ENCODE data around the gene MYT1. TPM values are rescaled to one million over a fixed set of nuclear protein-coding genes. Genes with fewer than 3 reads are reported as not detected.

The MYT1 gene
- total RNA-seq, 1 experiment from 2014 or later: 2.0 TPM

DNA sequence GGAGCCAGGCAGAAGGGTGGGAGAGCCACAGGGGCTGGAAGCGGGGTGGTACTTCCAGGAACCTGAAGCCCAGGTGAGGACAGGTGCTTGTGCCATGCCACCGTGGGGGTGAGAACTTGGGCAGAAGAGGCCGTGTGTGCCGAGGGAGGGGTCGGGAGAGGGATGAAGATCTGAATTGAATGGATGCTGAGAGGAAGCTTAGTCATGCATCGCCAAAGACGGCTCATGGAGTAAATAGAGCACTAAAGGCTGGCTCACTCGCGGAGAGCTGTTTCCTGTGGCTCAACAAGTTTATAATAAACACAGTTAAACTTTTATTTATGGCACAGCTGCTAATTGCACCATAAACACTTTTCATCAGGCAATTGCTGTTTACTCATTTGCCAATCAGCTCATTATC is 21.7 kb upstream of the MYT1 start:
- ATAC-seq (no peak), DNase-seq (ENCODE audit: low spot score) (peak; percentile 6)
- TF ChIP-seq, protein P1, sequence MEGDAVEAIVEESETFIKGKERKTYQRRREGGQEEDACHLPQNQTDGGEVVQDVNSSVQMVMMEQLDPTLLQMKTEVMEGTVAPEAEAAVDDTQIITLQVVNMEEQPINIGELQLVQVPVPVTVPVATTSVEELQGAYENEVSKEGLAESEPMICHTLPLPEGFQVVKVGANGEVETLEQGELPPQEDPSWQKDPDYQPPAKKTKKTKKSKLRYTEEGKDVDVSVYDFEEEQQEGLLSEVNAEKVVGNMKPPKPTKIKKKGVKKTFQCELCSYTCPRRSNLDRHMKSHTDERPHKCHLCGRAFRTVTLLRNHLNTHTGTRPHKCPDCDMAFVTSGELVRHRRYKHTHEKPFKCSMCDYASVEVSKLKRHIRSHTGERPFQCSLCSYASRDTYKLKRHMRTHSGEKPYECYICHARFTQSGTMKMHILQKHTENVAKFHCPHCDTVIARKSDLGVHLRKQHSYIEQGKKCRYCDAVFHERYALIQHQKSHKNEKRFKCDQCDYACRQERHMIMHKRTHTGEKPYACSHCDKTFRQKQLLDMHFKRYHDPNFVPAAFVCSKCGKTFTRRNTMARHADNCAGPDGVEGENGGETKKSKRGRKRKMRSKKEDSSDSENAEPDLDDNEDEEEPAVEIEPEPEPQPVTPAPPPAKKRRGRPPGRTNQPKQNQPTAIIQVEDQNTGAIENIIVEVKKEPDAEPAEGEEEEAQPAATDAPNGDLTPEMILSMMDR (IDR thresholded peaks at IDR 0.05): no peak
- TF ChIP-seq, protein P2, sequence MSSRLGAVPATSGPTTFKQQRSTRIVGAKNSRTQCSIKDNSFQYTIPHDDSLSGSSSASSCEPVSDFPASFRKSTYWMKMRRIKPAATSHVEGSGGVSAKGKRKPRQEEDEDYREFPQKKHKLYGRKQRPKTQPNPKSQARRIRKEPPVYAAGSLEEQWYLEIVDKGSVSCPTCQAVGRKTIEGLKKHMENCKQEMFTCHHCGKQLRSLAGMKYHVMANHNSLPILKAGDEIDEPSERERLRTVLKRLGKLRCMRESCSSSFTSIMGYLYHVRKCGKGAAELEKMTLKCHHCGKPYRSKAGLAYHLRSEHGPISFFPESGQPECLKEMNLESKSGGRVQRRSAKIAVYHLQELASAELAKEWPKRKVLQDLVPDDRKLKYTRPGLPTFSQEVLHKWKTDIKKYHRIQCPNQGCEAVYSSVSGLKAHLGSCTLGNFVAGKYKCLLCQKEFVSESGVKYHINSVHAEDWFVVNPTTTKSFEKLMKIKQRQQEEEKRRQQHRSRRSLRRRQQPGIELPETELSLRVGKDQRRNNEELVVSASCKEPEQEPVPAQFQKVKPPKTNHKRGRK (CRISPR knock-in tag; IDR thresholded peaks at IDR 0.05; ENCODE audit: borderline replicate concordance): no peak
- TF ChIP-seq ZNF232 (CRISPR knock-in tag; IDR thresholded peaks at IDR 0.05): no peak
- TF ChIP-seq TEAD1 (CRISPR knock-in tag; IDR thresholded peaks at IDR 0.05): no peak
- TF ChIP-seq ZNF138 (CRISPR knock-in tag; conservative IDR thresholded peaks at IDR 0.05): no peak
- TF ChIP-seq ZNF423 (CRISPR knock-in tag; IDR thresholded peaks at IDR 0.05): no peak
- TF ChIP-seq, protein P3, sequence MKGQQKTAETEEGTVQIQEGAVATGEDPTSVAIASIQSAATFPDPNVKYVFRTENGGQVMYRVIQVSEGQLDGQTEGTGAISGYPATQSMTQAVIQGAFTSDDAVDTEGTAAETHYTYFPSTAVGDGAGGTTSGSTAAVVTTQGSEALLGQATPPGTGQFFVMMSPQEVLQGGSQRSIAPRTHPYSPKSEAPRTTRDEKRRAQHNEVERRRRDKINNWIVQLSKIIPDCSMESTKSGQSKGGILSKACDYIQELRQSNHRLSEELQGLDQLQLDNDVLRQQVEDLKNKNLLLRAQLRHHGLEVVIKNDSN (CRISPR knock-in tag; IDR thresholded peaks at IDR 0.05): no peak
- TF ChIP-seq FOXP1 (CRISPR knock-in tag; IDR thresholded peaks at IDR 0.05; ENCODE audit: borderline replicate concordance): no peak
- no peak for TF ChIP-seq ZNF263 (CRISPR knock-in tag; IDR thresholded peaks at IDR 0.05; ENCODE audit: low read depth)
- CTCF ChIA-PET: interaction anchor here (0.7 to 1.3 kb wide), 4 partner anchors 15 to 261 kb away, joined by 3 to 4 read pairs (median 4); no protein-coding TSS in a partner anchor
- no peak overlapping the region for H3K4me3 Mint-ChIP-seq
- H3K27ac Mint-ChIP-seq: no peak overlapping the region
- peaks cover 25% of the 10 kb centered on the region for H3K9me3 Mint-ChIP-seq
- POLR2A ChIA-PET: no interaction called here
- peaks cover 21% of the 10 kb centered on the region for H3K36me3 Mint-ChIP-seq
- no peaks in the 10 kb centered on the region; the same call in 1 of the 2 replicates for H3K27me3 Mint-ChIP-seq (ENCODE audit: low read depth)
- 0 out of 2 replicates have a peak, but pooled peaks cover 5% of the 10 kb centered on the region for H3K4me1 Mint-ChIP-seq

DNA sequence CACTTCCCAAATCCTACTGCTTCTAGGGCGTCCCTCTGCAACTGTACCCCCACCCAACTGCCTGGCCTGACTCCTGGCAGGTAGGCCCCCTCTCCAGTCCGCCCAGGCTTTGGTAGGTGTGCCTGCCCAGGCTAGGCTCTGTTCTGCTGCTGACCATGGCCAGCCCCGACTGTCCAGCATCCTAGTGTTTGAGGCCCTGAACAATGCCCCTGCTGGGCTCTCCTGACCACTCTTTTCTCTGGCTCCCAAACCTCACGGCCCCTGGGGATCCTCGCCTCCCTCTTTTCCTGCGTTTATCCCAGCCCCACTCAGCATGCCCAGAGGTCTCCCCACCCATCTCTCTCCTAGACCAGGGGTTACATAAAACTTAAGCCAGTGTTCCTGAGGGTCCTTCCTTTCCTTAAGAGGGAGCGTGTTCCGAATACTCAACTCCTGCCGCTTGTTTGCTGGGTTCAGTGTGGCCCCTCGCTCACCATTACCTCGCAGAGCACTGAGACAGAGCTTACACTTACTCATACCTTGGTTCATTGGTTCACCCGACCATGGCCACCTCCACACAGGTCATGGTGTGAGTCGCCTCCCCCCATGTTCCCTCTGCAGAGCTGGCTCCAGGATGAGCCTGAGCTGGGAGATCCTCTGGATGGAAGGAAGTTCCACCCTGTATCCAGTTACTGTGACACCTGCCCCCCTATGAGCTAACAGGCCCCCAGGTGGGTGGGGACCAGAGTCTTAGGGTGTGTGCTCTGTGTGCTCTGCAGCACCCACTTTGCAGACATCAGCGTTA is 21.0 kb upstream of the MYT1 start:
- ATAC-seq (no peak), DNase-seq (ENCODE audit: low spot score) (peak; percentile 6)
- POLR2A ChIA-PET: no interaction called here

More for the DNA sequence above, 21.0 kb upstream of the MYT1 start:
- no peak overlapping the region for H3K4me3 Mint-ChIP-seq
- H3K9me3 Mint-ChIP-seq: peaks cover 25% of the 10 kb centered on the region
- no peaks in the 10 kb centered on the region; the same call in 1 of the 2 replicates for H3K27me3 Mint-ChIP-seq (ENCODE audit: low read depth)
- H3K4me1 Mint-ChIP-seq: 0 out of 2 replicates have a peak, but pooled peaks cover 5% of the 10 kb centered on the region
- H3K27ac Mint-ChIP-seq: 0 out of 2 replicates have a peak overlapping the region, but pooled peaks have one; percentile 53
- CTCF ChIA-PET: interaction anchor here (0.5 to 1.3 kb wide), 4 partner anchors 14 to 105 kb away, joined by 3 to 4 read pairs (median 4); no protein-coding TSS in a partner anchor
- TF ChIP-seq, protein P4, sequence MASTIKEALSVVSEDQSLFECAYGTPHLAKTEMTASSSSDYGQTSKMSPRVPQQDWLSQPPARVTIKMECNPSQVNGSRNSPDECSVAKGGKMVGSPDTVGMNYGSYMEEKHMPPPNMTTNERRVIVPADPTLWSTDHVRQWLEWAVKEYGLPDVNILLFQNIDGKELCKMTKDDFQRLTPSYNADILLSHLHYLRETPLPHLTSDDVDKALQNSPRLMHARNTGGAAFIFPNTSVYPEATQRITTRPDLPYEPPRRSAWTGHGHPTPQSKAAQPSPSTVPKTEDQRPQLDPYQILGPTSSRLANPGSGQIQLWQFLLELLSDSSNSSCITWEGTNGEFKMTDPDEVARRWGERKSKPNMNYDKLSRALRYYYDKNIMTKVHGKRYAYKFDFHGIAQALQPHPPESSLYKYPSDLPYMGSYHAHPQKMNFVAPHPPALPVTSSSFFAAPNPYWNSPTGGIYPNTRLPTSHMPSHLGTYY (CRISPR knock-in tag; IDR thresholded peaks at IDR 0.05): no peak
- TF ChIP-seq NR3C1 (CRISPR knock-in tag; conservative IDR thresholded peaks at IDR 0.05; ENCODE audit: low read depth): no peak
- TF ChIP-seq, protein P5, sequence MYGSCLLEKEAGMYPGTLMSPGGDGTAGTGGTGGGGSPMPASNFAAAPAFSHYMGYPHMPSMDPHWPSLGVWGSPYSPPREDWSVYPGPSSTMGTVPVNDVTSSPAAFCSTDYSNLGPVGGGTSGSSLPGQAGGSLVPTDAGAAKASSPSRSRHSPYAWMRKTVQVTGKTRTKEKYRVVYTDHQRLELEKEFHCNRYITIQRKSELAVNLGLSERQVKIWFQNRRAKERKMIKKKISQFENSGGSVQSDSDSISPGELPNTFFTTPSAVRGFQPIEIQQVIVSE (CRISPR knock-in tag; IDR thresholded peaks at IDR 0.05; ENCODE audit: borderline replicate concordance): no peak
- TF ChIP-seq, protein P6, sequence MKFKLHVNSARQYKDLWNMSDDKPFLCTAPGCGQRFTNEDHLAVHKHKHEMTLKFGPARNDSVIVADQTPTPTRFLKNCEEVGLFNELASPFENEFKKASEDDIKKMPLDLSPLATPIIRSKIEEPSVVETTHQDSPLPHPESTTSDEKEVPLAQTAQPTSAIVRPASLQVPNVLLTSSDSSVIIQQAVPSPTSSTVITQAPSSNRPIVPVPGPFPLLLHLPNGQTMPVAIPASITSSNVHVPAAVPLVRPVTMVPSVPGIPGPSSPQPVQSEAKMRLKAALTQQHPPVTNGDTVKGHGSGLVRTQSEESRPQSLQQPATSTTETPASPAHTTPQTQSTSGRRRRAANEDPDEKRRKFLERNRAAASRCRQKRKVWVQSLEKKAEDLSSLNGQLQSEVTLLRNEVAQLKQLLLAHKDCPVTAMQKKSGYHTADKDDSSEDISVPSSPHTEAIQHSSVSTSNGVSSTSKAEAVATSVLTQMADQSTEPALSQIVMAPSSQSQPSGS (CRISPR knock-in tag; IDR thresholded peaks at IDR 0.05; ENCODE audit: borderline replicate concordance, low read depth): no peak
- peaks cover 21% of the 10 kb centered on the region for H3K36me3 Mint-ChIP-seq
